GM12874 (cell line): Measurements from ENCODE around the gene MRAS.

Source experiments
- CTCF ChIP-seq: IDR thresholded peaks from 2 replicates; pipeline ENCODE4 v1.5.1; 2011; ENCODE audit warnings: low read depth, mild to moderate bottlenecking, control low read depth, low read length, moderate library complexity; ENCODE audit not compliant: insufficient read depth

The MRAS gene

GRCh38 chr3:138340511-138340910 lies 7.9 kb upstream of the MRAS start:
- TF ChIP-seq CTCF = no peak

GRCh38 chr3:138344754-138345153 lies 3.6 kb upstream of the MRAS start:
- no peak for TF ChIP-seq CTCF

- TF ChIP-seq CTCF = no peak
Observed at GRCh38 chr3:138348754-138349739, 668 bp downstream of the MRAS start.

- TF ChIP-seq CTCF = no peak
Observed at GRCh38 chr3:138349926-138350665, 1.7 kb downstream of the MRAS start.

GRCh38 chr3:138351151-138351550 lies 2.8 kb downstream of the MRAS start:
- no peak for TF ChIP-seq CTCF

GRCh38 chr3:138351916-138352550 lies 3.7 kb downstream of the MRAS start:
- no peak for TF ChIP-seq CTCF

- no peak for TF ChIP-seq CTCF
Observed at GRCh38 chr3:138354376-138354775, 6.0 kb downstream of the MRAS start.
